ENCODE results near the gene MARCHF9.
"Not testable (repeated sequence)": the region's sequence is repeated elsewhere in the genome, so short reads cannot be mapped to it uniquely, and the experiment has no call there.

The MARCHF9 gene

DNA sequence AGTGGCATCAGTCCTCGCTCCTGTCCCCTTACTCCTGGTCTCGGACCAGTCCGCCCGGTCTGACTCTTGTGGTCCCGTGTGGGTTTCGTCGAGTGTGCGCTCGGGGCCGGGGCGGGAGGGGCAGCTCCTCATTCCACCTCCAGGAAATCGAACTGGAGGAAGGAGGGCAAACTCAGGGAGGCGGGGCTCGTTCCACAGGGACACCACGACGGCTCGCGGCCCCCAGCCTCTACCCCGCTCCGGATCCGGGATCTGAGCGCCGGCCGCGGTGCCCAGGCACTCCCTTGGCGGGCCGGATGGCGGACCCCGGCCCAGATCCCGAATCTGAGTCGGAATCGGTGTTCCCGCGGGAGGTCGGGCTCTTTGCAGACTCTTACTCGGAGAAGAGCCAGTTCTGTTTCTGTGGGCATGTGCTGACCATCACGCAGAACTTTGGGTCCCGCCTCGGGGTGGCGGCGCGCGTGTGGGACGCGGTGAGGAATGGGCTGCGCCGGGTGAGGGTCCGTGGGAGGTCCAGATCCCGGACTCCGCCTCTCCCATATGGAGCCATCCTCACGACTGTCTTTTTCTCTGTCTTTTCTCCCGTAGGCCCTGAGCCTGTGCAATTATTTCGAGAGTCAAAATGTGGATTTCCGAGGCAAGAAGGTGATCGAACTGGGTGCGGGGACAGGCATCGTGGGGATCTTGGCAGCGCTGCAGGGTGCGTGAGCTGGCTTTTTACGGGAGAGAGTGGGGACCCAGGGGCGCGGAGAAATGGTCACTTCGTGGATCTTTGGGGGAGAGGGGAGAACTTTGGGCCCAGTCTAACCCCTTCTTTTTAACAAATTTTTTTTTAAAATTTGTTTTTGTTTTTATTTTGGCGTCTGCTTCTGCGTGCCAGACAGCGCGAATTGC is 17.8 kb downstream of the MARCHF9 start, which contains the start of gene EEF1AKMT3:
EEF1AKMT3 (plus strand) TSS at position 186 of the 894 bp plus-strand sequence; CDS start at position 297, 111 bp downstream.
- Mint-ChIP-seq H3K27ac (peak within 1 kb of the TSS; percentile 93), H3K27me3 (no peaks in the 10 kb centered on the region), H3K4me3 (peak within 1 kb of the TSS; percentile 88), H3K9me3 (no peaks in the 10 kb centered on the region), H3K4me1 (peaks cover 18% of the 10 kb centered on the region), H3K36me3 (no peaks in the 10 kb centered on the region)
- DNase-seq (ENCODE audit: low spot score in 2 of 2) (no peak), ATAC-seq (ENCODE audit: low read depth) (no peak)

DNA sequence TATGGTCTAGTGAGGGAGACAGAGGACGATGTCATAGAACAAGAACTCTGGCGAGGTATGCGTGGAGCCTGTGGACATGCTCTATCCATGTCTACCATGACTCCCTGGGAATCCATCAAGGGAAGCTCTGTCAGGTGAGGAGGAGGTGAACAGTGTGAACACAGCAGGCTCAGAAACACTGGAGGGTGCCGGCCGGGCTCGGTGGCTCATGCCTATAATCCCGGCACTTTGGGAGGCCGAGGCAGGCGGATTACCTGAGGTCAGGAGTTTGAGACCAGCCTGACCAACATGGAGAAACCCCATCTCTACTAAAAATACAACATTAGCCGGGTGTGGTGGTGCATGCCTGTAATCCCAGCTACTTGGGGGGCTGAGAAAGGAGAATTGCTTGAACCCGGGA is 19.7 kb downstream of the MARCHF9 start:
- ATAC-seq (ENCODE audit: low read depth); H3K27me3 Mint-ChIP-seq; H3K4me3 Mint-ChIP-seq; H3K9me3 Mint-ChIP-seq; DNase-seq (ENCODE audit: low spot score in 2 of 2); H3K27ac Mint-ChIP-seq; H3K36me3 Mint-ChIP-seq: not testable (repeated sequence)
- H3K4me1 Mint-ChIP-seq: peaks cover 18% of the 10 kb centered on the region

DNA sequence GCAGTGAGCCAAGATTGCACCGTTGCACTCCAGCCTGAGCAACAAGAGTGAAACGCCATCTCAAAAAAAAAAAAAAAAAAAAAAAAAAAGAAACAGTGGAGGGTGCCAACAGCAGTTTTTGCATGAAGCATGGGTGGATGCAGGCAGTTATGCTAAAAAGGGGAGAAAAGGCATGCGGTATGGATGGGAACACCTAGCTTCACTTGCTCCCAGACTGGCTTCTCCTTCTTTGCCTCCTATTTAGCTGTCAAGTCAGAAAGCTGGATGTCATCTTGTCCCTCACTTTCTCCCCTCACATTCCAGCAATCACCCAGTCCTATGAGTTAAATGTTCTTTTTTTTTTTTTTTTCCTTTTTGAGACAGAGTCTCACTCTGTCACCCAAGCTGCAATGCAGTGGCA is 20.1 kb downstream of the MARCHF9 start:
- Mint-ChIP-seq H3K27me3 (no peaks in the 10 kb centered on the region), H3K36me3 (peaks cover 2% of the 10 kb centered on the region), H3K4me3 (no peak overlapping the region), H3K27ac (no peak overlapping the region), H3K4me1 (peaks cover 18% of the 10 kb centered on the region), H3K9me3 (no peaks in the 10 kb centered on the region)
- DNase-seq (ENCODE audit: low spot score in 2 of 2): no peak
- ATAC-seq (ENCODE audit: low read depth): no peak

DNA sequence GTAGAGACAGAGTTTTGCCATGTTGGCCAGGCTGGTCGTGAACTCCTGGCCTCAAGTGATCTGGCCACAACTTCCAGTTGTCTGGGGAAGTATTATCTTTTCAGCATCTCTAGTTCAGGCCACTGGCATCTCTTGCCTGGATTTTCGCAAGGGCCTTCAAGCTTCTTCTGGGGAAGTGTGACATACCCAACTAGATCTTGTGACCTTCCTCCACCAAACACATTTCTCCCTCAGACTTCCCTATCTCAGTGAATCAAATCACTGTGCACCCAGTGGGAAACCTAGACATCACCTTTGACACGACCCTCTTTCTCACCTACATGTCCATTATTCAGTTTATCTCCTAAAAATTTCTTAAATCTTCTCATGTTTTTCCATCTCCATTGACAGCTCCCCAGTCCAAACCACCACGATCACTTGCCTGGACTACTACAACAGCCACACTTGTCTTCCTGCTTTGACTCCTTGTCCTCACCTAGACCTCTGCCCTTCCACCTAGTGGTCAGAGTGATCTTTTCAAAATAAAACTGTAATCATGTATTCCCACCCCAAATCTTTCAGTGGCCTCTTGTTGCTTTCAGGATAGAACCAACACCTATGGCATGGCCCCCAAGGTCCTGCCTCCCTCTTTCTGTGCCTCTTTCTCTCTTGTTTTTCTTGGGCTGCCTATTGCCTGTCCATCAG is 20.8 kb downstream of the MARCHF9 start:
- no peaks in the 10 kb centered on the region for H3K27me3 Mint-ChIP-seq
- DNase-seq (ENCODE audit: low spot score in 2 of 2): no peak
- ATAC-seq (ENCODE audit: low read depth): no peak
- H3K27ac Mint-ChIP-seq: no peak overlapping the region
- peaks cover 2% of the 10 kb centered on the region for H3K36me3 Mint-ChIP-seq
- no peaks in the 10 kb centered on the region for H3K9me3 Mint-ChIP-seq
- H3K4me1 Mint-ChIP-seq: peaks cover 16% of the 10 kb centered on the region
- peak overlapping the region; percentile 3 for H3K4me3 Mint-ChIP-seq

DNA sequence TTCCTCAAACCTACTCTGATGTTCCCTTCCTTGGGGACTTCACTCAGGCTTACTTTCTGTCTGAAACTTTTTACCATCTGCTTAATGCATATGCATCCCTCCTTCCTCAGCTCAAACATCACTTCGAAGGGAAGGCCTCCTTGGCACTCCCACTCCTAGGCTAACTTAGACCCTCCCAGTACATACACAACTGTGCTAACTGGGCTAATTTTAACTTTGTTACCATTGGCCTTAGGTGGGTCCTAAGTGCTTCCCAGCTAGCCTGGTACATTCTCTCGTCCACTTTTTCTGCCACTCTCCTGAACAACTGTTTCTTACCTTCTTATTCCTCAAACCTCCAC is 21.3 kb downstream of the MARCHF9 start:
- H3K9me3 Mint-ChIP-seq: no peaks in the 10 kb centered on the region
- no peak for ATAC-seq (ENCODE audit: low read depth)
- no peak for DNase-seq (ENCODE audit: low spot score in 2 of 2)
- no peaks in the 10 kb centered on the region for H3K27me3 Mint-ChIP-seq
- H3K4me1 Mint-ChIP-seq: peaks cover 14% of the 10 kb centered on the region
- peak overlapping the region; percentile 3 for H3K4me3 Mint-ChIP-seq
- peaks cover 2% of the 10 kb centered on the region for H3K36me3 Mint-ChIP-seq
- no peak overlapping the region for H3K27ac Mint-ChIP-seq

DNA sequence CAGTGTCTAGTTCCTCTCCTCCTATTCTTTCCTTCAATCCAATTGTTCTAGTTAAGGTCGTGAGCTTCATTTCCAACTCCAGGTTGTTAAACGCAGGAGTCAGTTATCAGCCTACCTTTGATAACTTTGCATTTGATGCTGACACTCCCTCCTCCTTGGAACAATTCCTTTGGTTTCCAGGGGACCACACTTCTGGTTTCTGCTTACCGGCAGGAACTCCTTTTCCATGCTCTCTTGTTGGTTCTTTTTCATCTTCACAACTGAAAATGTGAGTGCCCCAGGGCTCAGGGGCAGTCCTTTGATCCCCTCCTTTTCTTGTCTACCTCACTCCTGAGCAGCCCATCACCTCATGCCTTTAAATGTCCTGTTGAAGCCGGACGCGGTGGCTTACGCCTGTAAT is 22.5 kb downstream of the MARCHF9 start:
- peaks cover 2% of the 10 kb centered on the region for H3K36me3 Mint-ChIP-seq
- no peaks in the 10 kb centered on the region for H3K9me3 Mint-ChIP-seq
- H3K4me1 Mint-ChIP-seq: peaks cover 16% of the 10 kb centered on the region
- DNase-seq (ENCODE audit: low spot score in 2 of 2): no peak
- no peak for ATAC-seq (ENCODE audit: low read depth)
- H3K27me3 Mint-ChIP-seq: no peaks in the 10 kb centered on the region
- H3K27ac Mint-ChIP-seq: no peak overlapping the region
- H3K4me3 Mint-ChIP-seq: no peak overlapping the region

DNA sequence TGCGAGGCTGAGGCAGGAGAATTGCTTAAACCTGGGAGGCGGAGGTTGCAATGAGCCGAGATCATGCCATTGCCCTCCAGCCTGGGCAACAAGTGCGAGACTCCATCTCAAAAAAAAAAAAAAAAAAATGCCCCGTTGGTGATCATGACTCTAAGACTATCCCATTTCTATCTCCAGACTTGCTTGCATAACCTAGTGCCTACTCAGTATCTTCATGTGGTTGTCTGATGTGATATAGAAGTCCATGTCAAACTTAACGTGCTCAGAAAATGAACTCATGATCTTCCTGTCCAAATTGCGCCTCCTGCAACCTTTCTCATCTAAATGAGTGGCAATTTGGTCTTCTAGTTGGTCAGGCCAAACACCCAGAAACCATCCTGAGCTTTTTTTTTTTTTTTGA is 23.0 kb downstream of the MARCHF9 start:
- H3K27me3 Mint-ChIP-seq: no peaks in the 10 kb centered on the region
- peaks cover 2% of the 10 kb centered on the region for H3K36me3 Mint-ChIP-seq
- H3K4me1 Mint-ChIP-seq: peaks cover 19% of the 10 kb centered on the region
- DNase-seq (ENCODE audit: low spot score in 2 of 2) (no peak), ATAC-seq (ENCODE audit: low read depth) (no peak)
- no peak overlapping the region for H3K4me3 Mint-ChIP-seq
- H3K9me3 Mint-ChIP-seq: no peaks in the 10 kb centered on the region
- no peak overlapping the region for H3K27ac Mint-ChIP-seq

DNA sequence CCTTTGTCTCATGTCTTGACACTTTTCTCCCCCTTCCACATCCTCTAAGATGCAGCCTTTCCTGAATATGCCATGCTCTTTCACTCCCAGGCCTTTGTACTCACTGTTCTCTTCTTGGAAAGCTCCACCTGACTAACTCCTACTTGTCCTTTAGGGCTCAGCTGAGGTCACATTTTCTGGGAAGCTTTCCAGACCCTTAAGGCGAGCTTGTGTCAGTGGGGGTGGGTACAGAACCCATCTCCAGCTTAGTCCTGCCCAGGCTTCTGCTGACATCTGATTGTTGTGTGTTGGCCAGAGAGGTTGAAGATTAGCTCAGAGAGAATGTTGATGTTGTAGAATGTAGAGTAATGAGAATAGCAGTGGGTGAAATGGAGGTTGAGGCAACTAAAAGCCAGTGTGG is 24.8 kb downstream of the MARCHF9 start:
- no peaks in the 10 kb centered on the region for H3K27me3 Mint-ChIP-seq
- no peaks in the 10 kb centered on the region for H3K9me3 Mint-ChIP-seq
- peaks cover 24% of the 10 kb centered on the region for H3K4me1 Mint-ChIP-seq
- ATAC-seq (ENCODE audit: low read depth) (no peak), DNase-seq (ENCODE audit: low spot score in 2 of 2) (no peak)
- H3K36me3 Mint-ChIP-seq: peaks cover 2% of the 10 kb centered on the region
- no peak overlapping the region for H3K4me3 Mint-ChIP-seq
- H3K27ac Mint-ChIP-seq: no peak overlapping the region

DNA sequence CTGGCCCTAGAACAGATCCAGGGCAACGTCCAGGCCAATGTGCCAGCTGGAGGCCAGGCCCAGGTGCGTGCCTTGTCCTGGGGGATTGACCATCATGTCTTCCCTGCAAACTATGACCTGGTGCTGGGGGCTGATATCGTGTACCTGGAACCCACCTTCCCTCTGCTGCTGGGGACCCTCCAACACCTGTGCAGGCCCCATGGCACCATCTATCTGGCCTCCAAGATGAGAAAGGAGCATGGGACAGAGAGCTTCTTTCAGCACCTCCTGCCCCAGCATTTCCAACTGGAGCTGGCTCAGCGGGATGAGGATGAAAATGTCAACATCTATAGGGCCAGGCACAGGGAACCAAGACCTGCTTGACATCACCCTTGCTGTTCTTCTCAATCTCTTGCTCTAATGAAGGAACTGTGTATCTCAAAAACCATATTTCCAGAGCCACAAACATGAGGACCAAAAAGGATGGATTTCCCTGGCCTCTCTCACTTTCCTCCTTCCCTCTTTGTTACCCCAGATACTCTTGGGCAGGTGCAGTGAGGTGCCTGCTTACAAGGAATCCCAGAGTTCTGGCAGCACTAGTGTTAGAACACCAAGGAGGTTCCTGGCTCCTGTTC is 25.5 kb downstream of the MARCHF9 start:
- Mint-ChIP-seq H3K36me3 (peaks cover 2% of the 10 kb centered on the region), H3K9me3 (no peaks in the 10 kb centered on the region), H3K27me3 (no peaks in the 10 kb centered on the region), H3K27ac (no peak overlapping the region), H3K4me3 (no peak overlapping the region), H3K4me1 (peaks cover 24% of the 10 kb centered on the region)
- ATAC-seq (ENCODE audit: low read depth) (no peak), DNase-seq (ENCODE audit: low spot score in 2 of 2) (no peak)

DNA sequence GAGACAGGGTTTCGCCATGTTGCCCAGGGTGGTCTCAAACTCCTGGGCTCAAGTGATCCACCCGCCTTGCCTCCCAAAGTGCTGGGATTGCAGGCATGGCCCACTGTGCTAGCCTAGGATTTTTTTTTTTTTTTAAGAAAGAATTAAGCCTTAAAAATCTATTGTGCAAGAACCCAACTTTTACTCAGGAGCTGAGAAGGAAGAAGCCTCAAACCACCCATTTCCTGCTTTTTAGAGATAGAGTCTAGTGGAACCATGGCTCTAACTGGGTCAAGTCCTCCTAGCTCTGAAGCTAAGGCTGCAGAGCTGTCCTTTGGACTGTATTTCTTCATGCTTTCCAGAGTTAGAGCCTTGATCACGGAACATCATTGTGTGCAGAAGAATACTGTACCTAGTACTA is 26.3 kb downstream of the MARCHF9 start:
- H3K27me3 Mint-ChIP-seq: no peaks in the 10 kb centered on the region
- DNase-seq (ENCODE audit: low spot score in 2 of 2): no peak
- no peak for ATAC-seq (ENCODE audit: low read depth)
- H3K4me3 Mint-ChIP-seq: no peak overlapping the region
- peaks cover 20% of the 10 kb centered on the region for H3K4me1 Mint-ChIP-seq
- H3K36me3 Mint-ChIP-seq: peaks cover 2% of the 10 kb centered on the region
- H3K27ac Mint-ChIP-seq: no peak overlapping the region
- H3K9me3 Mint-ChIP-seq: no peaks in the 10 kb centered on the region

DNA sequence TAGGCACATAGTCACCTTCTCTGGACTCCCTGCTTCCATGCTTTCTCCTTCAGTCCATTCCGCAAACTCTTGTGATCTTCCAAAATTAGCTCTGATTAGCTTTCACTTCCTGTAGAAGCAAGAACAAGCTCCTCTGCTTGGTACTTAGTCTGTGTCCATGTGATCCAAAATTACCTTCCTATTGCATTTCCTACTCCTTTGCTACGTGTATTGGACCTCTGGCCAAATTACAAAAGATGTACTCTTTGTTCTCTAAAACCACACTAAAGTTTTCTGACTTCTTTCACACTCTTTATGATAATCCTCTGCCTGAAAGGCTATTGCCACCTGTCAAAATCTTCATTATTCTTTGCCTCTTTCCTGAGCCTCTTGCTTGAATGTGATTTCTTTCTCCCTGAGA is 26.9 kb downstream of the MARCHF9 start:
- no peak for DNase-seq (ENCODE audit: low spot score in 2 of 2)
- H3K27me3 Mint-ChIP-seq: no peaks in the 10 kb centered on the region
- peaks cover 5% of the 10 kb centered on the region for H3K36me3 Mint-ChIP-seq
- peak overlapping the region; percentile 95 for H3K27ac Mint-ChIP-seq
- no peak for ATAC-seq (ENCODE audit: low read depth)
- no peaks in the 10 kb centered on the region for H3K9me3 Mint-ChIP-seq
- H3K4me1 Mint-ChIP-seq: peaks cover 20% of the 10 kb centered on the region
- H3K4me3 Mint-ChIP-seq: no peak overlapping the region

DNA sequence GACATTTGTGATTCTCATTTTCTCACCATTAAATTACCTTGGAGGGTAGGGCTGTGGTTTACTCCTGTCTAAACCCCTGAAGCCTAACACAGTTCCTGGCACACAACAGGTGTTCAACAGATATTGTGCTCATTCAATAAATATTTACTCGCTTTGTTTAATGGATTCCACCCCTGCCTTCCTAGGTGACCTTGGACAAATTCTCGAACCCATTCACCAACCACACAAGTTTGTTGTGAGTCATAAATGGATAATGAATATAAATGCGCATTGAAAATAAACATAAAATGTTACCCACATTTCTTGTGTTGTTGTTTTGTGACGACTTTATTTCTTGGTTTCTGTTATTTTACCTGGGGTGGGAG is 27.3 kb downstream of the MARCHF9 start:
- no peak for DNase-seq (ENCODE audit: low spot score in 2 of 2)
- Mint-ChIP-seq H3K4me1 (peaks cover 20% of the 10 kb centered on the region), H3K27me3 (no peaks in the 10 kb centered on the region), H3K36me3 (peaks cover 7% of the 10 kb centered on the region), H3K9me3 (no peaks in the 10 kb centered on the region), H3K4me3 (peak overlapping the region; percentile 99), H3K27ac (peak overlapping the region; percentile 95)
- no peak for ATAC-seq (ENCODE audit: low read depth)

DNA sequence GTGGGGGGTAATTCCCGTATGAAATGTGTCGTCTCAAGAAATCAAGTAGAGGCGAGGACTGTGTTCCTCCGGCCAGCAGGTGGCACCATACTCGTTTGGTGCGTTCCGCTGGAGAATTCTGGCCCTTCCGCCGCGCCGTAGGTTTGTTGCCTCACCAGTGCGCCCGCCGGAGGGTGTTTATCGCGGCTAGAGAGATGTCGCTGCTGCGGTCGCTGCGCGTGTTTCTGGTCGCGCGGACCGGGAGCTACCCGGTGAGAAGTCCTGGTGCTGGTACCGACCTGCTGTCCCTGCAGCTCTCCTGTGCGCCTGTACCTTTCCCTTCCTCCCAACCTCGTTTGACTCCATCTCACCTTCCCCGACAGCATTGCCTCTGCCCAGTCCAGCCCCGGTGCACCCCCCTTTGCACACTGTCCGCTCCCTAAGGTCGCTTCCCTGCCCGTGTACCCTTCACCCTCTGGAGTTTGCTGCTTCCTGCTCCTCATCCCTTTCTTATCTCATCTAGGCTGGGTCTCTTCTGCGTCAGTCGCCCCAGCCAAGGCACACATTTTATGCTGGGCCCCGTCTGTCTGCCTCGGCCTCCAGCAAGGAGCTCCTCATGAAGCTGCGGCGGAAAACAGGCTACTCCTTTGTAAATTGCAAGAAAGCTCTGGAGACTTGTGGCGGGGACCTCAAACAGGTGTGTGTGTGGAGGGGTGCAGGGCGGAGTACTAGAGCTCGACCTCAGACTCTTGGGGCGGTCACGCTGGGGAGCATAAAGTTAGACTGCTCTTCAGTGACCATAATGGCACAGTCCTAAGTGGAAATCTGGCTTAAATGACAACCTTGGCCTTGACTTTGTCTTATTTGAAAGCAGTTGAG is 27.9 kb downstream of the MARCHF9 start, which contains the start of gene TSFM:
TSFM (plus strand) TSS at position 180 of the 858 bp plus-strand sequence; CDS start at position 195, 15 bp downstream.
- Mint-ChIP-seq H3K27me3 (no peaks in the 10 kb centered on the region), H3K27ac (peak within 1 kb of the TSS; percentile 95), H3K4me1 (peaks cover 20% of the 10 kb centered on the region), H3K36me3 (peaks cover 7% of the 10 kb centered on the region), H3K9me3 (no peaks in the 10 kb centered on the region), H3K4me3 (peak within 1 kb of the TSS; percentile 99)
- ATAC-seq (ENCODE audit: low read depth) (peak; percentile 87), DNase-seq (ENCODE audit: low spot score in 2 of 2) (peak; percentile 94 to 97)

Data from memory B cell (primary cell).